ENCODE results near the gene DDX17.
A peak's percentile ranks its signal among the peaks of the same experiment; 100 is the strongest.

Gene DDX17

GRCh38 chr22:38454353-38455075, 51.6 kb downstream of the DDX17 start:
- Histone ChIP-seq H3K27me3 (ENCODE audit: insufficient read depth, low read depth, severe bottlenecking) (no peaks in the 10 kb centered on the region), H3K9me3 (ENCODE audit: severe bottlenecking) (no peaks in the 10 kb centered on the region), H3K4me3 (ENCODE audit: low read depth, low read length) (peak overlapping the region; percentile 41), H3K36me3 (no peaks in the 10 kb centered on the region; the same call in 1 of the 2 replicates), H3K27ac (peak overlapping the region; percentile 47)
- DNase-seq: no peak
- no peak for TF ChIP-seq CTCF (IDR thresholded peaks at IDR 0.05; ENCODE audit: low read depth, low read length)

- no peaks in the 10 kb centered on the region for H3K27me3 ChIP-seq (ENCODE audit: insufficient read depth, low read depth, severe bottlenecking)
- TF ChIP-seq CTCF (IDR thresholded peaks at IDR 0.05; ENCODE audit: low read depth, low read length): no peak
- H3K4me3 ChIP-seq (ENCODE audit: low read depth, low read length): peak overlapping the region; percentile 41
- DNase-seq: no peak
- no peak overlapping the region; the same call in 1 of the 2 replicates for H3K27ac ChIP-seq
- H3K9me3 ChIP-seq (ENCODE audit: severe bottlenecking): no peaks in the 10 kb centered on the region
- no peaks in the 10 kb centered on the region; the same call in 1 of the 2 replicates for H3K36me3 ChIP-seq
Observed at GRCh38 chr22:38453996-38454352, 52.1 kb downstream of the DDX17 start.

DNA sequence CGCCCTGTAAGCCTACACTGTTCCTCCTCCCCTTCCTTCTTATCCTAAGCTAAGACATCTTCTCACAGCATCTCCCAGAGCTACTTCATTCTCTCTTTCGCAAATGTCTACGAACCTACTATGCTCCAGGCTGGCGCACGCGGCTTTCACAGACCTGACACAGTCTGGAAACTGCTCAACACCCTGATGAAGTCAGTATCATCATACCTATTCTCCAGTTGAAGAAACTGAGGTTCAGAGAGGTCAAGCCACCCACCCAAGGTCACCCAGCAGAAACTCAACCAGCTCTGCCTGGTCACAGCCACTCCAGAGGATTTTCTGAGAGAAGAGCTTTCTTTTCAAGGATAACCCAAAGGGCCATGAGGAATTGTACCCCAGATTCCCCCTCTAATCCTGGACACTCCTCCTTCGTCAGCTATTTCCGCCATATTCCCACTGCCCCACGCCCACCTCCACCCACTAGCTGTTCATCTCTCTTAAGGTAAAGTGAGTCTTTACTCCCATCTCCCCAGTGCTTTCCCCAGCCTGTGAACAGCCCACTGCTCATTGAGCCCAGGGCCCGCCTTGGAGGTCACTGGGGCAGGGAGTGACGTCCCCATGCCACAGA, 52.9 kb downstream of the DDX17 start:
- TF ChIP-seq CTCF (IDR thresholded peaks at IDR 0.05; ENCODE audit: low read depth, low read length): no peak
- no peak overlapping the region for H3K4me3 ChIP-seq (ENCODE audit: low read depth, low read length)
- no peaks in the 10 kb centered on the region for H3K27me3 ChIP-seq (ENCODE audit: insufficient read depth, low read depth, severe bottlenecking)
- no peaks in the 10 kb centered on the region; the same call in 1 of the 2 replicates for H3K36me3 ChIP-seq
- no peaks in the 10 kb centered on the region for H3K9me3 ChIP-seq (ENCODE audit: severe bottlenecking)
- no peak for DNase-seq
- peak overlapping the region; percentile 14; the same call in 1 of the 2 replicates for H3K27ac ChIP-seq

DNA sequence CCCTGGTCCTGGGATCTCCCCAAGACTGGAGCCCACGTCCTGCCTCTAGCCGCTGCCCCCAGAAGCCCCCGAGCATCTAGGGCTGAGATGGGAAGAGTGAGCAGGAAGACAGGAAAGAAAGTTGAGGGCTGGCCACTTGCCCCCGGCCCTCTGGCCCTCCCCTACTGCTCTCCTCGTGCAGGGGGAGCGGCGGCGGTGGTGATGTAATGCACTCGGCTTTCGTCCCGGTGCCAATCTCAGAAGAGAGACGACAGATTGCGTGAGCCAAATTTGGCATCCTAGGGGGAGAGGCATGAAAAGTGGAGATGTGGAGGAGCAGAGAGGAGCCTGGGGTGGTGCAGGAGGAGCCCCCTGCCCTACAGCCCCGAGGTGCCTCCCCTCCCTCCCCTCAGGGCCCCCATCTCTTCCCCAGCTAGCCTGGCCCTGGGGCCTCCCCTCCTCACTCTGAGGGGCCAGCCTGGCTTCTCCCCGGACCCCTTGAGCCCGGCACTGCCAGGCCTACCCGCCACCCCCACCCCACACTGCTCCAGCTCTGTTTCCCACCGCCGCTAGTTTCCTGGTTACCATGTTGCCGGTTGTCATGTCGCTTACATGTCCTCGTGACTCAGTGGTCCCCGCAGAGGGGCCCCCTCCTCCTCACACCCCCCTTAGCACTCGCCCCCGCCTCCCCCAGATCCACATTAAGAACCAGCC, 53.6 kb downstream of the DDX17 start:
- TF ChIP-seq CTCF (IDR thresholded peaks at IDR 0.05; ENCODE audit: low read depth, low read length): no peak

GRCh38 chr22:38451864-38452263, 54.2 kb downstream of the DDX17 start:
- Histone ChIP-seq H3K27ac (peak overlapping the region; percentile 78), H3K27me3 (ENCODE audit: insufficient read depth, low read depth, severe bottlenecking) (no peaks in the 10 kb centered on the region), H3K36me3 (no peaks in the 10 kb centered on the region; the same call in 1 of the 2 replicates), H3K4me3 (ENCODE audit: low read depth, low read length) (no peak overlapping the region), H3K9me3 (ENCODE audit: severe bottlenecking) (no peaks in the 10 kb centered on the region)
- TF ChIP-seq CTCF (IDR thresholded peaks at IDR 0.05; ENCODE audit: low read depth, low read length): no peak
- DNase-seq: no peak

More for the DNA sequence above, 53.6 kb downstream of the DDX17 start:
- H3K27me3 ChIP-seq (ENCODE audit: insufficient read depth, low read depth, severe bottlenecking): no peaks in the 10 kb centered on the region
- H3K36me3 ChIP-seq: no peaks in the 10 kb centered on the region; the same call in 1 of the 2 replicates
- no peaks in the 10 kb centered on the region for H3K9me3 ChIP-seq (ENCODE audit: severe bottlenecking)
- H3K4me3 ChIP-seq (ENCODE audit: low read depth, low read length): no peak overlapping the region
- DNase-seq: peak; percentile 46
- peak overlapping the region; percentile 78 for H3K27ac ChIP-seq

Measured in WERI-Rb-1 (cell line).